DOHH2 (cell line): ENCODE results near the gene KCNJ15.

Source experiments
- H3F3A ChIP-seq: fragments of 200-600 bp; sonication (generic), shearing (Covaris generic); 2 replicates; pipeline ENCODE4 v1.6.0; 2016; ENCODE audit warnings: antibody characterized with exemption, mild to moderate bottlenecking; ENCODE audit not compliant: control insufficient read depth, insufficient read depth
- H3K27ac ChIP-seq: fragments of 200-600 bp; sonication (generic); 2 replicates; pipeline ENCODE4 v1.5.1; 2014; ENCODE audit warnings: low read depth, mild to moderate bottlenecking, low read length, moderate library complexity
- H3K27me3 ChIP-seq: fragments of 200-600 bp; sonication (generic); 2 replicates; pipeline ENCODE4 v1.6.1; 2014; ENCODE audit warnings: mild to moderate bottlenecking, low read length, mixed read lengths; ENCODE audit not compliant: control insufficient read depth
- H3K36me3 ChIP-seq: fragments of 200-600 bp; sonication (generic); 2 replicates; pipeline ENCODE4 v1.6.1; 2014; ENCODE audit warnings: mild to moderate bottlenecking, low read length, moderate library complexity, mixed read lengths; ENCODE audit not compliant: control insufficient read depth
- H3K4me1 ChIP-seq: fragments of 200-600 bp; sonication (generic); 2 replicates; pipeline ENCODE4 v1.6.1; 2014; ENCODE audit warnings: mild to moderate bottlenecking, low read length, mixed read lengths; ENCODE audit not compliant: control insufficient read depth
- H3K4me2 ChIP-seq: fragments of 200-600 bp; sonication (generic); 2 replicates; pipeline ENCODE4 v1.6.0; 2014; ENCODE audit warnings: mild to moderate bottlenecking, low read length, moderate library complexity
- H3K4me3 ChIP-seq: fragments of 200-600 bp; sonication (generic); 2 replicates; pipeline ENCODE4 v1.5.1; 2014; ENCODE audit warnings: mild to moderate bottlenecking, low read length, mixed read lengths
- H3K79me2 ChIP-seq: fragments of 200-600 bp; sonication (generic); 2 replicates; pipeline ENCODE4 v1.6.1; 2014; ENCODE audit warnings: mild to moderate bottlenecking, low read length, mixed read lengths; ENCODE audit not compliant: control insufficient read depth
- H3K9me2 ChIP-seq: fragments of 200-600 bp; sonication (generic); replicated peaks from 2 replicates; pipeline ENCODE4 v1.6.1; 2014; ENCODE audit warnings: mild to moderate bottlenecking, low read length, mixed read lengths; ENCODE audit not compliant: control insufficient read depth
- H3K9me3 ChIP-seq: fragments of 200-600 bp; sonication (generic); 2 replicates; pipeline ENCODE4 v1.6.1; 2014; ENCODE audit warnings: antibody characterized with exemption, low read length, mixed read lengths; ENCODE audit not compliant: control insufficient read depth, insufficient read depth
- H4K20me1 ChIP-seq: fragments of 200-600 bp; sonication (generic); 2 replicates; pipeline ENCODE4 v1.6.0; 2014; ENCODE audit warnings: low read depth, mild to moderate bottlenecking, antibody characterized with exemption, low read length, moderate library complexity; ENCODE audit not compliant: control insufficient read depth, insufficient read depth
- CTCF ChIP-seq: fragments of 200-600 bp; sonication (generic); IDR thresholded peaks from one replicate; pipeline ENCODE4 v1.5.1; 2014; ENCODE audit warnings: antibody characterized with exemption, mild to moderate bottlenecking, low read depth, low read length; ENCODE audit not compliant: poor library complexity, severe bottlenecking
- EZH2phosphoT487 ChIP-seq: fragments of 200-600 bp; sonication (generic); IDR thresholded peaks from 2 replicates; pipeline ENCODE4 v1.6.1; 2017; ENCODE audit warnings: borderline replicate concordance, mild to moderate bottlenecking, antibody characterized with exemption, low read length, moderate library complexity, mixed read lengths

The KCNJ15 gene

GRCh38 chr21:38257667-38258066, 876 bp downstream of the KCNJ15 start:
- Histone ChIP-seq H3K9me3 (no peaks in the 10 kb centered on the region), H3K27ac (no peak overlapping the region), H3F3A (no peaks in the 10 kb centered on the region), H3K4me2 (no peak overlapping the region), H3K79me2 (no peaks in the 10 kb centered on the region), H3K4me1 (no peaks in the 10 kb centered on the region), H4K20me1 (no peaks in the 10 kb centered on the region), H3K36me3 (no peaks in the 10 kb centered on the region), H3K9me2 (no peaks in the 10 kb centered on the region), H3K27me3 (no peaks in the 10 kb centered on the region), H3K4me3 (no peak overlapping the region)
- no peak for TF ChIP-seq CTCF
- no peak for TF ChIP-seq EZH2phosphoT487

- no peak overlapping the region for H3K4me2 ChIP-seq
- H3K9me2 ChIP-seq = no peaks in the 10 kb centered on the region
- TF ChIP-seq EZH2phosphoT487 = no peak
- no peak for TF ChIP-seq CTCF
- H3K79me2 ChIP-seq = no peaks in the 10 kb centered on the region
- H3F3A ChIP-seq = no peaks in the 10 kb centered on the region
- H4K20me1 ChIP-seq = no peaks in the 10 kb centered on the region
- H3K27me3 ChIP-seq = no peaks in the 10 kb centered on the region
- H3K27ac ChIP-seq = no peak overlapping the region
- H3K36me3 ChIP-seq = no peaks in the 10 kb centered on the region
- no peak overlapping the region for H3K4me3 ChIP-seq
- H3K9me3 ChIP-seq = no peaks in the 10 kb centered on the region
- H3K4me1 ChIP-seq = no peaks in the 10 kb centered on the region
Observed at GRCh38 chr21:38258521-38259485, 2.0 kb downstream of the KCNJ15 start.

GRCh38 chr21:38259665-38260064, 2.9 kb downstream of the KCNJ15 start:
- TF ChIP-seq CTCF (no peak), EZH2phosphoT487 (no peak)

More at GRCh38 chr21:38259665-38260064, 2.9 kb downstream of the KCNJ15 start:
- Histone ChIP-seq H3K27ac (no peak overlapping the region), H3K4me2 (no peak overlapping the region), H3K79me2 (no peaks in the 10 kb centered on the region), H3K9me3 (no peaks in the 10 kb centered on the region), H4K20me1 (no peaks in the 10 kb centered on the region), H3K27me3 (no peaks in the 10 kb centered on the region), H3K9me2 (no peaks in the 10 kb centered on the region), H3K4me1 (no peaks in the 10 kb centered on the region), H3K36me3 (no peaks in the 10 kb centered on the region), H3F3A (no peaks in the 10 kb centered on the region), H3K4me3 (no peak overlapping the region)
